MM.1S (cell line): ENCODE data around the gene MYH7.
"Not testable (repeated sequence)": the region's sequence is repeated elsewhere in the genome, so short reads cannot be mapped to it uniquely, and the experiment has no call there.

Source experiments
- DNase-seq: peaks from one replicate; pipeline ENCODE4 v3.0.0-alpha.2; 2015
- H2AFZ ChIP-seq: fragments of 300-600 bp; sonication (generic); 2 replicates; pipeline ENCODE4 v1.6.0; 2016; ENCODE audit warnings: antibody characterized with exemption, low read length
- H3F3A ChIP-seq: fragments of 300-600 bp; sonication (generic); 2 replicates; pipeline ENCODE4 v1.6.1; 2016; ENCODE audit warnings: mild to moderate bottlenecking, antibody characterized with exemption, low read length, moderate library complexity, mixed read lengths; ENCODE audit not compliant: insufficient read depth
- H3K27ac ChIP-seq: fragments of 300-600 bp; sonication (generic); 2 replicates; pipeline ENCODE4 v1.5.1; 2016; ENCODE audit warnings: mild to moderate bottlenecking, low read length
- H3K27me3 ChIP-seq: fragments of 300-600 bp; sonication (generic); replicated peaks from 2 replicates; pipeline ENCODE4 v1.6.0; 2016; ENCODE audit warnings: low read length; ENCODE audit not compliant: insufficient read depth
- H3K36me3 ChIP-seq: fragments of 300-600 bp; sonication (generic); replicated peaks from 2 replicates; pipeline ENCODE4 v1.6.1; 2016; ENCODE audit warnings: mild to moderate bottlenecking, low read length, mixed read lengths; ENCODE audit not compliant: insufficient read depth
- H3K4me1 ChIP-seq: fragments of 300-600 bp; sonication (generic); 2 replicates; pipeline ENCODE4 v1.6.1; 2016; ENCODE audit warnings: low read length, mixed read lengths
- H3K4me2 ChIP-seq: fragments of 300-600 bp; sonication (generic); 2 replicates; pipeline ENCODE4 v1.6.0; 2016; ENCODE audit warnings: low read depth, low read length
- H3K4me3 ChIP-seq: fragments of 300-600 bp; sonication (generic); 2 replicates; pipeline ENCODE4 v1.5.1; 2016; ENCODE audit warnings: low read length, mixed read lengths
- H3K79me2 ChIP-seq: fragments of 300-600 bp; sonication (generic); 2 replicates; pipeline ENCODE4 v1.6.1; 2016; ENCODE audit warnings: mixed run types, low read length, mixed read lengths
- H3K9ac ChIP-seq: fragments of 300-600 bp; sonication (generic); 2 replicates; pipeline ENCODE4 v1.6.1; 2016; ENCODE audit warnings: low read length, mixed read lengths
- H3K9me2 ChIP-seq: fragments of 300-600 bp; sonication (generic); replicated peaks from 2 replicates; pipeline ENCODE4 v1.6.1; 2016; ENCODE audit warnings: mild to moderate bottlenecking, low read length, mixed read lengths; ENCODE audit not compliant: insufficient read depth
- H3K9me3 ChIP-seq: fragments of 300-600 bp; sonication (generic); replicated peaks from 2 replicates; pipeline ENCODE4 v1.6.1; 2016; ENCODE audit warnings: mild to moderate bottlenecking, low read length, mixed read lengths; ENCODE audit not compliant: insufficient read depth
- H4K20me1 ChIP-seq: fragments of 300-600 bp; sonication (generic); 2 replicates; pipeline ENCODE4 v1.6.1; 2016; ENCODE audit warnings: mild to moderate bottlenecking, low read length, moderate library complexity, mixed read lengths; ENCODE audit not compliant: insufficient read depth
- EZH2 ChIP-seq: fragments of 300-600 bp; sonication (generic); optimal IDR thresholded peaks from 2 replicates; pipeline ENCODE3; 2017; ENCODE audit warnings: low read depth, mild to moderate bottlenecking, antibody characterized with exemption, low read length, mixed read lengths
- EZH2phosphoT487 ChIP-seq: fragments of 300-600 bp; sonication (generic); IDR thresholded peaks from 2 replicates; pipeline ENCODE4 v1.6.1; 2018; ENCODE audit warnings: antibody characterized with exemption, low read length
- TF ChIP-seq, protein P1 (sequence below): fragments of 300-600 bp; sonication (generic); IDR thresholded peaks from 2 replicates; pipeline ENCODE4 v1.5.1; 2016; ENCODE audit warnings: antibody characterized with exemption, low read length, mixed read lengths

The MYH7 gene

DNA sequence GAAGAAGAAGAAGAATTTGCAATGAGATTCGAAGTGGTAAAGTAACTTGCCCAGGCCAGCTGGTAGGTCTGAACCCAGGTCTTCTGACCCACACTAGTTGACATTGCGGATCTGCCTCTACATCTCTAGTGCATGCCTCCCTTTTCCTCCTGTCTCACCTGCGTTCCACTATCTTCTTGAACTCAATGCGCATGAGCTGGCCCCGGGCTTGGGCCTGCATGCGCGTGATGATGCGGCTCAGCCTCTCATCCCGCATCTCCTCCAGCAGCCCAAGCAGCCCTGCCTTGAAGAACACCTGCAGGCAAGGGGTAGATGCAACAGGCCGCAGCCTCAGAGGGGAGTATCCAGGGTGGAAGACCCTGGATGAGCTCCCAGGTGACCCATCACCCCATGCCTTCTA, 39.3 kb downstream of the MYH7 start:
- Histone ChIP-seq H3K4me2 (no peak overlapping the region), H3K9me3 (no peaks in the 10 kb centered on the region), H3K9me2 (no peaks in the 10 kb centered on the region), H2AFZ (no peak overlapping the region), H3K36me3 (no peaks in the 10 kb centered on the region), H3K27ac (no peak overlapping the region), H3K4me1 (no peaks in the 10 kb centered on the region), H3K27me3 (peaks cover 12% of the 10 kb centered on the region), H3K4me3 (no peak overlapping the region), H3F3A (no peaks in the 10 kb centered on the region), H3K9ac (no peak overlapping the region), H3K79me2 (no peaks in the 10 kb centered on the region), H4K20me1 (no peaks in the 10 kb centered on the region)
- TF ChIP-seq, protein P1, sequence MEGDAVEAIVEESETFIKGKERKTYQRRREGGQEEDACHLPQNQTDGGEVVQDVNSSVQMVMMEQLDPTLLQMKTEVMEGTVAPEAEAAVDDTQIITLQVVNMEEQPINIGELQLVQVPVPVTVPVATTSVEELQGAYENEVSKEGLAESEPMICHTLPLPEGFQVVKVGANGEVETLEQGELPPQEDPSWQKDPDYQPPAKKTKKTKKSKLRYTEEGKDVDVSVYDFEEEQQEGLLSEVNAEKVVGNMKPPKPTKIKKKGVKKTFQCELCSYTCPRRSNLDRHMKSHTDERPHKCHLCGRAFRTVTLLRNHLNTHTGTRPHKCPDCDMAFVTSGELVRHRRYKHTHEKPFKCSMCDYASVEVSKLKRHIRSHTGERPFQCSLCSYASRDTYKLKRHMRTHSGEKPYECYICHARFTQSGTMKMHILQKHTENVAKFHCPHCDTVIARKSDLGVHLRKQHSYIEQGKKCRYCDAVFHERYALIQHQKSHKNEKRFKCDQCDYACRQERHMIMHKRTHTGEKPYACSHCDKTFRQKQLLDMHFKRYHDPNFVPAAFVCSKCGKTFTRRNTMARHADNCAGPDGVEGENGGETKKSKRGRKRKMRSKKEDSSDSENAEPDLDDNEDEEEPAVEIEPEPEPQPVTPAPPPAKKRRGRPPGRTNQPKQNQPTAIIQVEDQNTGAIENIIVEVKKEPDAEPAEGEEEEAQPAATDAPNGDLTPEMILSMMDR, result no peak
- TF ChIP-seq EZH2 (no peak), EZH2phosphoT487 (no peak)
- DNase-seq, result no peak

DNA sequence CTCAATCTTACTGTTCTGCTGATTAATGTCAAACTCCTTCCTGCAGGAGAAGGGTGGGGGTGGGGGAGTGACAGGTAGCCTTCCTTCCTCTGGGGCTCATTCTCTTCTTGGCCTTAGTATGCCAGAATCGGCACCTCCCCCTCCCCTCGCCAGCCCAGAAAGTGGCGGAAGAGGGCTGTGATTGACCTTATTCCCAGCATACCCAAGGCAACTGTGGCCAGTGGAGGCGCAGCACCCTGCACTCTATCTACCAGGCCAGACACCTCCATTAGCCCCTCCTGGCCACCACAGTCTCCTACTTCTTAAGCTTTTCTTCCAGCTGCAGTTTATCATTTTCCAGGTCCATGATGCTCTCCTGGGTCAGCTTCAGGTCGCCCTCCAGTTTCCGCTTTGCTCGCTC, 42.8 kb downstream of the MYH7 start:
- H3K27me3 ChIP-seq, result peaks cover 23% of the 10 kb centered on the region
- H3K79me2 ChIP-seq, result no peaks in the 10 kb centered on the region
- no peaks in the 10 kb centered on the region for H3F3A ChIP-seq
- H3K9me2 ChIP-seq, result no peaks in the 10 kb centered on the region
- TF ChIP-seq EZH2phosphoT487, result no peak
- TF ChIP-seq, protein P1, result no peak
- no peak for TF ChIP-seq EZH2
- no peak overlapping the region for H3K27ac ChIP-seq
- no peaks in the 10 kb centered on the region for H3K4me1 ChIP-seq
- H3K9me3 ChIP-seq, result no peaks in the 10 kb centered on the region
- no peak overlapping the region for H3K4me3 ChIP-seq
- no peaks in the 10 kb centered on the region for H3K36me3 ChIP-seq
- H4K20me1 ChIP-seq, result no peaks in the 10 kb centered on the region
- DNase-seq, result no peak
- H3K9ac ChIP-seq, result no peak overlapping the region
- H3K4me2 ChIP-seq, result no peak overlapping the region
- no peak overlapping the region for H2AFZ ChIP-seq

DNA sequence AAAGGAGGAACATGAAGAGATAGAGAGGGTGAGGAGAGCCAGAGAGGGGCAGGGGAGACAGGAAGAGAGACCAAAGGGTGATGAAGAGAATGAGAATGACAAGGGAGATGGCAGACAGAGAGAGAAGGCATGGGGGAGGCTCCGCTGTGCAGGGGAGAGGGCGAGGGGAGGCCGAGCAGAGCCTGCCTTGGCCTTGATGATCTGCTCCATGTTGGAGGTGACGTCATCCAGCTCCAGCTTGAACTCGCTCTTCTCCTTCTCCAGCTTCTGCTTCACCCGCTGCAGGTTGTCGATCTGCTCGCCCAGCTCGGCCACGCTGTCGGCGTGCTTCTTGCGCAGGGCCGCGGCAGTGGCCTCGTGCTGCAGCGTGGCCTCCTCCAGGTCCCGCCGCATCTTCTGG, 45.6 kb downstream of the MYH7 start:
- not testable (repeated sequence) for H3K9ac ChIP-seq, H3K9me3 ChIP-seq, H3K4me3 ChIP-seq, H4K20me1 ChIP-seq, DNase-seq, H3F3A ChIP-seq, H3K9me2 ChIP-seq, H3K4me2 ChIP-seq, H3K4me1 ChIP-seq, H3K79me2 ChIP-seq, H3K36me3 ChIP-seq, H3K27ac ChIP-seq, H2AFZ ChIP-seq
- peaks cover 28% of the 10 kb centered on the region for H3K27me3 ChIP-seq

DNA sequence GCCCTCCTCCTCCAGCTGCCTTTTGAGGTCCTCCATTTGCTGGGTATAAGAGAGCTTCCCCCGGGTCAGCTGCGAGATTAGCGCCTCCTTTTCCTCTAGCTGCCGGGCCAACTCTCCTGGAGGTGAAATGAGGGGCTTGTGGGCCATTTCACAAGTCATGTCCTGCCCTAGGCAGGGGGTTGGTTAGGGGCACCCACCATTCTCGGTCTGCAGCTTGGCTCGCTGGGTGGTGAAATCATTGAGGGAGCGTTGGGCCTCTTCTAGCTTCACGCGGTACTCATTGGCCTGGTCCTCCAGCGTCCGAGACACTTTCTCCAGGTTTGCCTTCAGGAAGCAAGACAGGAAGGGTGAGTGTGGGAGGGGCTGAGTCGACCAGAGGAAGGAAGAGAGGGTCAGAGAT, 46.1 kb downstream of the MYH7 start:
- TF ChIP-seq, protein P1, result no peak
- TF ChIP-seq EZH2 (no peak), EZH2phosphoT487 (no peak)
- H3K9ac ChIP-seq, result no peak overlapping the region

More for the DNA sequence above, 46.1 kb downstream of the MYH7 start:
- Histone ChIP-seq H3K36me3 (no peaks in the 10 kb centered on the region), H4K20me1 (no peaks in the 10 kb centered on the region), H3K4me2 (no peak overlapping the region), H3K4me3 (no peak overlapping the region), H3K27me3 (peaks cover 28% of the 10 kb centered on the region), H3K79me2 (no peaks in the 10 kb centered on the region), H3K9me2 (no peaks in the 10 kb centered on the region), H3K27ac (no peak overlapping the region), H3K9me3 (no peaks in the 10 kb centered on the region), H3F3A (no peaks in the 10 kb centered on the region), H2AFZ (no peak overlapping the region), H3K4me1 (no peaks in the 10 kb centered on the region)
- DNase-seq, result no peak
